ENCODE results near the gene ZNF555. TPM values are rescaled to one million over a fixed set of nuclear protein-coding genes. Genes with fewer than 3 reads are reported as not detected.

Gene ZNF555
- total and polyA plus RNA-seq, 2 donors, result 4.4 to 14.8 TPM

DNA sequence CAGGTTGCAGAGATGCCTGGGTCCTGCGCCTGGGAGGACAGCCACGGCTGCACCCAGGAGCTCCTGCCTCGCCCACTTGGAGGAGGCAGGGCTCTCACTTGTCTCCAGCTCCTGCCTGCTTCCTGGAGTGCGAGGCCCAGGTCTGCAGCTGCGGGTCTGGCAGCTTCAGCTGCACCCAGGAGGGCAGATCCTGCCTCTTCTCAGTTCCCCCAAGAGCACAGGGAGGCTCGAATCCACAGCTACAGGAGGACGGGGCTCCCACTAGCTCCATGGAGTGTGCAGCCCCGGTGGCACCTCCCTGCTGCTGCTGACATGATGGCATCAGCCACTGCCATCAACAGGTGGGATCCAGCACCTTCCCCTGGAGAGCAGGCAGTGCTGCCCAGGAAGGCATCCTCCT, 17.1 kb upstream of the ZNF555 start:
- H3K4me1 ChIP-seq (ENCODE audit: insufficient read depth), result no peaks in the 10 kb centered on the region
- no peak overlapping the region for H3K4me3 ChIP-seq (ENCODE audit: low read depth, low read length)
- H3K27ac ChIP-seq (ENCODE audit: low read depth), result no peak overlapping the region
- DNase-seq (ENCODE audit: extremely low spot score), result no peak
- H3K36me3 ChIP-seq (ENCODE audit: insufficient read depth), result no peaks in the 10 kb centered on the region
- 73% methylated on average over 8 of the region's 8 CpGs for WGBS

DNA sequence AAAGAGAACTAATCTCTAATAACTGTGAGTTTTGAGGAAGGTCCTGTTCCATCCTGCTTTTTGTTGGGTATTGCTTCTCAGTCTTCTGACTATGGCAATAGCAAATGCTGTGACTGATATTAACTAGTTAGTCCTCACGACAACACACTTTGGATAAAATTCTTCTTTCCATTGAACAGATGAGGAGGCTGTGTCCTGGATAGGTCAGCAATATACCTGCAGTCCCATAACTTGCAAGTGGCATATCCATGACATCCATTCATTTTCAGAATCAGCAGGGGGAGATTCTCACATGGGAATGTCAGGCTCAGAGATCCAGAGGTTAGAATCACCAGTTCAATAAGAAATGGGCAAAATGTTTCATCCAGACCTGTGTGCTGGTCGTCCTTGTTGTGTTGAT, 14.3 kb upstream of the ZNF555 start:
- H3K36me3 ChIP-seq (ENCODE audit: insufficient read depth), result no peaks in the 10 kb centered on the region
- no peak overlapping the region for H3K27ac ChIP-seq (ENCODE audit: low read depth)
- no peaks in the 10 kb centered on the region for H3K4me1 ChIP-seq (ENCODE audit: insufficient read depth)
- 97% methylated on average over 2 of the region's 2 CpGs for WGBS
- H3K4me3 ChIP-seq (ENCODE audit: low read depth, low read length), result no peak overlapping the region
- no peak for DNase-seq (ENCODE audit: extremely low spot score)

DNA sequence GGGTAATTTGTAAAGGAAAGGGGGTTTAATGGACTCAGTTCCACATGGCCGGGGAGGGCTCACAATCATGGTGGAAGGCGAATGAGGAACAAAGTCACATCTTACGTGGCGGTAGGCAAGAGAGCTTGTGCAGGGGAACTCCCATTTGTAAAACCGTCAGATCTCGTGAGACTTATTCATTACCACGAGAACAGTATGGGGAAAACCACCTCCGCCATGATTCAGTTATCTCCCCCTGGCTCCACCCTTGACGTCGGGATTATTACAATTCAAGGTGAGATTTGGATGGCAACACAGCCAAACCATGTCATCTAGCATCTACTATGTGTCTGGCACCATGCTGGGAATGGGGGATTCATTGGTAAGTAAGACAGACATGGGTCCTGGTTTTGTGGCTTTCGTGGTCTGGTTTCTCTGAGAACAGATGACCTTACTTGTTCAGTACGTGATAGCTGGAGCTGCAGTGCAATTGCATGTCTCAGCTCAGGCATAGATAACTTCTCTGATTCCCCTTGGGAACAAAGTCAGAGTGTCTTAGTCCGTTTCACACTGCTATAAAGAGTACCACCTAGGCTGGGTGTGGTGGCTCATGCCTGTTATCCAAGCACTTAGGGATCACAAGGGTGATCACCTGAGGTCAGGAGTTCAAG, 13.3 kb upstream of the ZNF555 start:
- no peaks in the 10 kb centered on the region for H3K36me3 ChIP-seq (ENCODE audit: insufficient read depth)
- WGBS, result 96% methylated on average over 13 of the region's 13 CpGs

DNA sequence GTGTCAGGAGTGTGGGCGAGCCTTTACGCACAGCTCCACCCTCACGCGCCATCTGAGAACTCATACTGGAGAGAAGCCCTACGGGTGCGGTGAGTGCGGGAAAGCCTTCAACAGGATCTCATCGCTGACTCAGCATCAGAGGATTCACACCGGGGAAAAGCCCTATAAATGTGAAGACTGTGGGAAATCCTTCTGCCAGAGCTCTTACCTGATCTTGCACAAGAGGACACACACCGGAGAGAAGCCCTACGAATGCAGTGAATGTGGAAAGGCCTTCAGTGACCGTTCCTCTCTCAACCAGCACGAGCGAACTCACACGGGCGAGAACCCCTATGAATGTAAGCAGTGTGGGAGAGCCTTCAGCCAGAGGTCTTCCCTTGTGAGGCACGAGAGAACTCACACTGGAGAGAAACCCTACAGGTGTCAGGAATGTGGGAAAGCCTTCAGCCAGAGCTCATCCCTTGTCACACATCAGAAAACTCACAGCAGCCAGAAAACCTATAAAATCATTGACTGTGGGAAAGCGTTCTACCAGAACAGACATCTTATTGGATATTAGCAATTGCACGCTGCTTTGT, 6.9 kb upstream of the ZNF555 start:
- DNase-seq (ENCODE audit: extremely low spot score), result no peak
- H3K27ac ChIP-seq (ENCODE audit: low read depth), result no peak overlapping the region
- peaks cover 6% of the 10 kb centered on the region for H3K36me3 ChIP-seq (ENCODE audit: insufficient read depth)
- no peak overlapping the region for H3K4me3 ChIP-seq (ENCODE audit: low read depth, low read length)
- H3K4me1 ChIP-seq (ENCODE audit: insufficient read depth), result no peaks in the 10 kb centered on the region
- WGBS, result 99% methylated on average over 19 of the region's 19 CpGs

More for the DNA sequence above, 13.3 kb upstream of the ZNF555 start:
- H3K27ac ChIP-seq (ENCODE audit: low read depth), result no peak overlapping the region
- no peak for DNase-seq (ENCODE audit: extremely low spot score)
- H3K4me3 ChIP-seq (ENCODE audit: low read depth, low read length), result no peak overlapping the region
- H3K4me1 ChIP-seq (ENCODE audit: insufficient read depth), result no peaks in the 10 kb centered on the region

DNA sequence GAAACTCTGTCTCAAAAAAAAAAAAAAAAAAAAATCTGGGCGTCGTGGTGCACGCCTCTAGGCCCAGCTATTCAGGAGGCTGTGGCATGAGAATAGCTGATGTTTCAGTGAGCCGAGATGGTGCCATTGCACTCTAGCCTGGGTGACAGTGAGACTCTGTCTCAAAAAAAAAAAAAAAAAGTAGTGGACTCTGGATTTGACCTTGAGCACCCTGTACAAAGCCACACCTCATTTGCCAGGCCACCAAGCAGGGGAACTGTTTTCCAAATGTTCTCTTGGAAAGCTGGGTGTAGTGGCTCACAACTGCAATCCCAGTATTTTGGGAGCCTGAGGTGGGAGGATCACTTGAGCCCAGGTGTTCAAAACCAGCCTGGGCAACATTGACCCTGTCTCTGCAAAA, 3.8 kb upstream of the ZNF555 start:
- H3K36me3 ChIP-seq (ENCODE audit: insufficient read depth), result peaks cover 6% of the 10 kb centered on the region

DNA sequence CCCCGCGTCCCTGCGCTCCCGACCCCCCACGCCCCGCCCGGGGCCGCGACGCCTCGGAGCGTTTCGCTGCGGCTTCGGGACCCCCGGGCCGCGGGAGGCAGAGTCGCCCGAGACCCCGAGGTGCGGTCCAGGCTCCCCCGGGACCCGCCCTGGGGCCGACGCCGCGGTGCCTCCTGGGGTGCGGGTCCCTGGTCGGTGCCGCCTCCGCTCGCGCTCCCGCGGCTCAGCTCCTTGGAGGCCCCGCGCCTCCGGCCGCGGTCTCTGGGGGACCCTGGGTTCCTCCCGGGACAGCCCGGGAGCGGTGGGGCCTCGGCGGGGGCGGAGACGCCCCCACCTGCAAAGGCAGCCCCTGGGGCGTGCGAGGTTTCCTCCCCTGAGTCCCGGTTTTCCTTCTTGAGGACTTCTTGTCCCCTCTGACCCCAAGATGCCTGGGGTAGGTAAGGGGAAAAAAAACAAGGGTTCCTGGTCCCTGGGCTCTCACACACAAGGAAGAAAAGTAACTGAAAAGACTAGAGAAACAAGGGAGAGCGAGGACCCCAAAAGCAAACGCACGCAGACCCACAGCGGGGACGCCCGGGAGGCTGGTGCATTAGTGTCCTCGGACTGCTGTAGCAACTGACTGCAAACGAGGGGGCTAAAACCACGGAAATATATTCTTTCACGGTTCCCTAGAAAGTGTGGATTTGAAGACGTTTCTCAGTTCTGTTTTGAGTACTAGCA, 740 bp downstream of the ZNF555 start:
- Histone ChIP-seq H3K4me1 (ENCODE audit: insufficient read depth) (no peaks in the 10 kb centered on the region), H3K27ac (ENCODE audit: low read depth) (no peak overlapping the region), H3K36me3 (ENCODE audit: insufficient read depth) (no peaks in the 10 kb centered on the region), H3K4me3 (ENCODE audit: low read depth, low read length) (peak overlapping the region; percentile 96)
- no peak for DNase-seq (ENCODE audit: extremely low spot score)
- WGBS, result 2% methylated on average over 62 of the region's 62 CpGs

More for the DNA sequence above, 3.8 kb upstream of the ZNF555 start:
- Histone ChIP-seq H3K4me3 (ENCODE audit: low read depth, low read length) (no peak overlapping the region), H3K4me1 (ENCODE audit: insufficient read depth) (no peaks in the 10 kb centered on the region), H3K27ac (ENCODE audit: low read depth) (no peak overlapping the region)
- DNase-seq (ENCODE audit: extremely low spot score), result no peak
- 88% methylated on average over 4 of the region's 4 CpGs for WGBS

DNA sequence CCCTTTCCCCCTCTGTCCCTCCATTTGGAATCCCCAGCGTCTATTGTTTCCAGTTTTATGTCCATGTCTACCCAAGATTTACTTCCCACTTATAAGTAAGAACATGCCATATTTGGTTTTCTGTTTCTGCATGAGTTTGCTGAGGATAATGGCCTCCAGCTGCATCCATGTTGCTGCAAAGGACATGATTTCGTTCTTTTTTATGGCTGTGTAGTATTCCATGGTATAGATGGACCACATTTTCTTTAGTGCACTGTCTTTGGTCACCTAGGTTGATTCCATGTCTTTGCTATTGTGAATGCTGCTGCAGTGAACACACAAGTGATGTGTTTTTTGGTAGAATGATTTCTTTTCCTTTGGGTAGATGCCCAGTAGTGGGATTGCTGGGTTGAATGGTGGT, 3.8 kb downstream of the ZNF555 start:
- H3K4me3 ChIP-seq (ENCODE audit: low read depth, low read length), result no peak overlapping the region
- WGBS, result 96% methylated on average over 2 of the region's 2 CpGs
- H3K36me3 ChIP-seq (ENCODE audit: insufficient read depth), result no peaks in the 10 kb centered on the region
- DNase-seq (ENCODE audit: extremely low spot score), result no peak
- H3K27ac ChIP-seq (ENCODE audit: low read depth), result no peak overlapping the region
- H3K4me1 ChIP-seq (ENCODE audit: insufficient read depth), result no peaks in the 10 kb centered on the region

DNA sequence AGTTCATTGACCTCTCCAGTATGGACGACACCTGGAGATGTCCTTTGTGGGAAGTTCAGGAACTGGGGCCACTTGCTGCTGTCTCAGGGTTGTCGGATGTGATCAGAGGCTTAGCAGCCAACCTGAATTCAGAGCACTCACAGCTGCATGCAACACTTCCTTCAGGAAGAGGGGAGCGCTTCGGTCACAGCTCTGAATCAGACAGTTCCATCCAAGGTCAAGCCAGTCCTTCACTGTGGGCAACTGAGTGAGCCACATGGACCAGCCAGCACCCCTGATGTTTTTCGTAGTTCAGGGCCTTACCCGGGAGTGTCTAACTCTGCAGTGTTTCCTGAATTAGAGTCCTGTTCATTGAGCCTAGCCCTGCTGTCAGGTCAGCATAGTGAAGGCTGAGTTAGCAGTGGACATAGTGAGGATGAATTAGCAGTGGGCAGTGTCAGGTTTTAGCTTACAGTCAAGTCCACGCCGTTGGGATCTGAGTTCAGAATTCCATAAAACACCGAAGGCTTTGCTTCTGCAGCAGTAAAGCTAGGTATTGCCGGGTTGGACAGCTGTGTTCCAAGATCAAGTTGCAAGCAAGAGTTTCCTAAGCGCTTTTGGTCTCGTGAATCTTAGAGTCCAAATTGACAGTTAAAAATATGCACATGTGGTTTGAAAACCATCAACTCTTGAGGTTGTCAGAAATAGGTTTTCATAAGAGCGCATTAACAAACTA, 5.1 kb downstream of the ZNF555 start:
- WGBS, result 86% methylated on average over 13 of the region's 13 CpGs
- no peaks in the 10 kb centered on the region for H3K4me1 ChIP-seq (ENCODE audit: insufficient read depth)
- no peak overlapping the region for H3K4me3 ChIP-seq (ENCODE audit: low read depth, low read length)
- no peak for DNase-seq (ENCODE audit: extremely low spot score)
- H3K27ac ChIP-seq (ENCODE audit: low read depth), result no peak overlapping the region
- peaks cover 5% of the 10 kb centered on the region for H3K36me3 ChIP-seq (ENCODE audit: insufficient read depth)

DNA sequence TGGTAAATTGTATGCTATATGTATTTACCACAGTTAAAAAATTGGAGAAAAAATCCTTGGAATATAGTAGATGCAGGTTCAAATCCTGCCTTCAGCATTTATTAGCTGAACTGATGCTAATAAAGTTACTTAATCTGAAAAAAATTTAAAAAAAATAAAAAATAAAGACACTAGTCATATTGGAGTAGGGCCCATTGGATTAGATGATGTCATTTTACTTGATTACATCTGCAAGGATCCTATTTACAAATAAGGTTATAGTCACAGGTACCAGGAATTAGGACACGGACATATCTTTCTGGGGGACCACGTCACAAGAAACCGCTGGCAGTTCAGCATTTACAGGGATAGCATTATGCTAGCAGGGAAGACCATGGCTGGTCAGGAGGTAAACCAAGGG, 6.2 kb downstream of the ZNF555 start:
- H3K4me3 ChIP-seq (ENCODE audit: low read depth, low read length), result no peak overlapping the region
- peaks cover 14% of the 10 kb centered on the region for H3K36me3 ChIP-seq (ENCODE audit: insufficient read depth)
- no peaks in the 10 kb centered on the region for H3K4me1 ChIP-seq (ENCODE audit: insufficient read depth)
- H3K27ac ChIP-seq (ENCODE audit: low read depth), result no peak overlapping the region
- 88% methylated on average over 3 of the region's 3 CpGs for WGBS
- no peak for DNase-seq (ENCODE audit: extremely low spot score)

DNA sequence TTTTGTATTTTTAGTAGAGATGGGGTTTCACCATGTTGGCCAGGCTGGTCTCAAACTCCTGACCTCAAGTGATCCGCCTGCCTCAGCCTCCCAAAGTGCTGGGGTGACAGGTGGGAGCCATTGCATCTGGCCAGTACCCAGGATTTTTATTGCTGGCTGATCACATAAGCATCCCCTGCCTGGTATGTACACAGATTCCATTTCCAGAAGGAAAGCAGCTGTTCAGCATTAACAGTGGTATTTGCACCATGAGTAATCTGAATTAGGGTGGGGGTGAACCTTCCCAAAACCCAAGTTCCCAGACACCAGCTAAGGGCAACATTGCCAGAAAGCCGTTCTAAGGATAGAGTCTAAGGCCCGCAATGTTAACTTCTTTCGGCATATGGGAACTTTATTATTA, 7.3 kb downstream of the ZNF555 start:
- Histone ChIP-seq H3K36me3 (ENCODE audit: insufficient read depth) (peaks cover 18% of the 10 kb centered on the region), H3K4me1 (ENCODE audit: insufficient read depth) (no peaks in the 10 kb centered on the region), H3K27ac (ENCODE audit: low read depth) (no peak overlapping the region), H3K4me3 (ENCODE audit: low read depth, low read length) (no peak overlapping the region)
- DNase-seq (ENCODE audit: extremely low spot score), result no peak
- 51% methylated on average over 4 of the region's 4 CpGs for WGBS

DNA sequence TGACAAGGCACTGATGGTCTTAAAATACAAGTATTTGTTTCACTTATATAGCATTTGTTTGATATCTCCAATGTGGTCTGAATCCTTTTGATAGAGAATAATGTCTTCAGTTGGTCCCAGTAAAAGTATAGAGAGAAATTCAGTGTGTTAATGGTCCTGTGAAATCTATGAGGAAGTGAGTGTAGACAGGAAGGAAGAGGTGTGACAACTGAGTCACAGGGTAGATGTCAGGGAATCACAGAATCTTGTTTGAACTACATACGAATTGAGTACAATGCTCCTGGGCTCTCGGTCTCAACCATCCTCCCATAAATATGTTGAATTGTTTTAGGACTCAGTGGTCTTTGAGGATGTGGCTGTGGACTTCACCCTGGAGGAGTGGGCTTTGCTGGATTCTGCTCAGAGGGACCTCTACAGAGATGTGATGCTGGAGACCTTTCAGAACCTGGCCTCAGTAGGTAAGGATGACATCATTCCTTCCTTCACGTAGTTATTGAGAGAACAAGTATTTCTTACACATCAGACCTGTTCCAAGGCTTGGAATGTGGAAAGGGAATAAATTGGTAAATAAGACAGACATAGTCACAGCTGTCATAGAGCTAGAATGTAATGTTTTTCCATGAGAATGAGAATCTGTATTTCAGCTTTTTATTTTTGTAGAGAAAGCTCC, 9.1 kb downstream of the ZNF555 start:
- no peaks in the 10 kb centered on the region for H3K4me1 ChIP-seq (ENCODE audit: insufficient read depth)
- no peak overlapping the region for H3K4me3 ChIP-seq (ENCODE audit: low read depth, low read length)
- H3K27ac ChIP-seq (ENCODE audit: low read depth), result no peak overlapping the region
- 93% methylated on average over 3 of the region's 3 CpGs for WGBS
- no peak for DNase-seq (ENCODE audit: extremely low spot score)
- H3K36me3 ChIP-seq (ENCODE audit: insufficient read depth), result peaks cover 18% of the 10 kb centered on the region

DNA sequence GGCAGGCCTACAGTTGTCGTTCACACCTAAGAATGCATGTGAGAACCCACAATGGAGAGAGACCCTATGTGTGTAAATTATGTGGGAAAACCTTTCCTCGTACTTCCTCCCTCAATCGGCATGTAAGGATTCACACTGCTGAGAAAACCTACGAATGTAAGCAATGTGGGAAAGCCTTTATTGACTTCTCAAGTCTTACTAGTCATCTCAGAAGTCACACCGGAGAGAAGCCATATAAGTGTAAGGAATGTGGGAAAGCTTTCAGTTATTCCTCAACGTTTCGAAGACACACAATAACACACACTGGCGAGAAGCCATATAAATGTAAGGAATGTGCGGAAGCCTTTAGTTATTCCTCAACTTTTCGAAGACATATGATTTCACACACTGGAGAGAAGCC, 11.3 kb downstream of the ZNF555 start:
- no peak overlapping the region for H3K27ac ChIP-seq (ENCODE audit: low read depth)
- WGBS, result 98% methylated on average over 10 of the region's 10 CpGs
- DNase-seq (ENCODE audit: extremely low spot score), result no peak
- no peak overlapping the region for H3K4me3 ChIP-seq (ENCODE audit: low read depth, low read length)
- H3K36me3 ChIP-seq (ENCODE audit: insufficient read depth), result peaks cover 18% of the 10 kb centered on the region
- H3K4me1 ChIP-seq (ENCODE audit: insufficient read depth), result no peaks in the 10 kb centered on the region

DNA sequence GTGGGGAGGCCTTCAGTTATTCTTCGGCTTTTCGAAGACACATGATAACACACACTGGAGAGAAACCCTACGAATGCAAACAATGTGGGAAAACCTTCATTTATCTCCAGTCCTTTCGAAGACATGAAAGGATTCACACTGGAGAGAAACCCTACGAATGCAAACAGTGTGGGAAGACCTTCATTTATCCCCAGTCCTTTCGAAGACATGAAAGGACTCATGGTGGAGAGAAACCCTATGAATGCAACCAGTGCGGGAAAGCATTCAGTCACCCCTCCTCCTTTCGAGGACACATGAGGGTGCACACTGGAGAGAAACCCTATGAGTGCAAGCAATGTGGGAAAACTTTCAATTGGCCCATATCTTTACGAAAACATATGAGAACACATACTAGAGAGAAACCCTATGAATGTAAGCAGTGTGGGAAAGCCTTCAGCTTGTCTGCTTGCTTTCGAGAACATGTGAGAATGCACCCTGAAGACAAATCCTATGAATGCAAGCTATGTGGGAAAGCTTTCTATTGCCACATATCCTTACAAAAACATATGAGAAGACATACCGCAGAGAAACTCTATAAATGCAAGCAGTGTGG, 11.8 kb downstream of the ZNF555 start:
- Histone ChIP-seq H3K27ac (ENCODE audit: low read depth) (no peak overlapping the region), H3K4me1 (ENCODE audit: insufficient read depth) (no peaks in the 10 kb centered on the region), H3K36me3 (ENCODE audit: insufficient read depth) (peaks cover 18% of the 10 kb centered on the region), H3K4me3 (ENCODE audit: low read depth, low read length) (no peak overlapping the region)
- DNase-seq (ENCODE audit: extremely low spot score), result no peak
- 99% methylated on average over 11 of the region's 11 CpGs for WGBS
